CD14-positive monocyte (primary cell): ENCODE measurements around the gene MCM3AP. TPM values are rescaled to one million over a fixed set of nuclear protein-coding genes. Genes with fewer than 3 reads are reported as not detected.

Experiments
- DNase-seq, 3 donors: peaks; one replicate each; pipeline ENCODE4 v3.0.0-alpha.2; 2011 to 2022
- H2AFZ ChIP-seq: 2 replicates; pipeline ENCODE4 v1.6.0; 2012; ENCODE audit warnings: mild to moderate bottlenecking, low read depth, low read length, inconsistent platforms; ENCODE audit not compliant: insufficient read depth, poor library complexity, severe bottlenecking
- H3K27ac ChIP-seq, 2 donors: 1 replicate in 1 of 2; 2 replicates in 1 of 2; pipeline ENCODE4 v1.5.1; 2012 to 2013; ENCODE audit warnings: low read length in 2 of 2, control low read depth in 1 of 2, inconsistent platforms in 1 of 2, low read depth in 1 of 2, mild to moderate bottlenecking in 1 of 2
- H3K27me3 ChIP-seq, 2 donors: one replicate each; pipeline versions ENCODE4 v1.6.0 to v1.6.1; 2011 to 2013; ENCODE audit warnings: low read length in 2 of 2; ENCODE audit not compliant: control insufficient read depth in 2 of 2, insufficient read depth in 2 of 2
- H3K36me3 ChIP-seq, 2 donors: replicated peaks in 1 of 2; 1 replicate in 1 of 2; 2 replicates in 1 of 2; pipeline versions ENCODE4 v1.5.1 to v1.6.1; 2012 to 2013; ENCODE audit warnings: low read length in 2 of 2, control low read depth in 1 of 2, inconsistent platforms in 1 of 2, mild to moderate bottlenecking in 1 of 2; ENCODE audit not compliant: insufficient read depth in 2 of 2, control insufficient read depth in 1 of 2
- H3K4me1 ChIP-seq, 2 donors: 1 replicate in 1 of 2; 2 replicates in 1 of 2; pipeline versions ENCODE4 v1.5.1 to v1.6.1; 2012 to 2013; ENCODE audit warnings: low read length in 2 of 2, control low read depth in 1 of 2, inconsistent platforms in 1 of 2, mild to moderate bottlenecking in 1 of 2, moderate library complexity in 1 of 2; ENCODE audit not compliant: insufficient read depth in 2 of 2, control insufficient read depth in 1 of 2
- H3K4me2 ChIP-seq: replicated peaks from 2 replicates; pipeline ENCODE3; 2012; ENCODE audit warnings: low read length, moderate library complexity, mild to moderate bottlenecking; ENCODE audit not compliant: poor library complexity, severe bottlenecking; ENCODE audit errors: extremely low read depth
- H3K4me3 ChIP-seq, 3 experiments: fragments of 200-600 bp in 1 of 3; sonication (generic) in 1 of 3; replicated peaks in 1 of 3; 1 replicate in 2 of 3; 2 replicates in 1 of 3; pipeline ENCODE4 v1.5.1; 2011 to 2013; ENCODE audit warnings: low read length in 3 of 3, mild to moderate bottlenecking in 3 of 3, control low read depth in 2 of 3, low read depth in 2 of 3, inconsistent platforms in 1 of 3, moderate library complexity in 1 of 3
- H3K79me2 ChIP-seq: 2 replicates; pipeline ENCODE4 v1.6.0; 2012; ENCODE audit warnings: mild to moderate bottlenecking, control low read depth, inconsistent platforms, low read length, moderate library complexity; ENCODE audit not compliant: insufficient read depth
- H3K9ac ChIP-seq: 2 replicates; pipeline ENCODE4 v1.6.0; 2017; ENCODE audit warnings: low read length, mild to moderate bottlenecking; ENCODE audit not compliant: insufficient read depth, poor library complexity, severe bottlenecking
- H3K9me3 ChIP-seq, 2 donors: replicated peaks in 1 of 2; 1 replicate in 1 of 2; 2 replicates in 1 of 2; pipeline versions ENCODE4 v1.5.1 to v1.6.1; 2012 to 2013; ENCODE audit warnings: low read length in 2 of 2, control low read depth in 1 of 2; ENCODE audit not compliant: control insufficient read depth in 1 of 2, insufficient read depth in 1 of 2
- H4K20me1 ChIP-seq: 2 replicates; pipeline ENCODE4 v1.6.0; 2012; ENCODE audit warnings: mild to moderate bottlenecking, low read length, control low read depth, moderate library complexity; ENCODE audit not compliant: insufficient read depth
- H3K27ac Mint-ChIP-seq, 7 donors: one replicate each; pipeline ENCODE4 v1.8.0; 2020; ENCODE audit warnings: mild to moderate bottlenecking in 7 of 7, mixed read lengths in 7 of 7, moderate library complexity in 6 of 7, inconsistent platforms in 2 of 7
- H3K27me3 Mint-ChIP-seq, 3 donors: one replicate each; pipeline ENCODE4 v1.8.0; 2021 to 2022; ENCODE audit warnings: low read depth in 3 of 3, mild to moderate bottlenecking in 3 of 3, mixed read lengths in 3 of 3, moderate library complexity in 3 of 3, inconsistent platforms in 1 of 3
- H3K36me3 Mint-ChIP-seq, 2 donors: one replicate each; pipeline ENCODE4 v1.8.0; 2020; ENCODE audit warnings: mixed read lengths in 2 of 2, inconsistent platforms in 1 of 2, mild to moderate bottlenecking in 1 of 2
- H3K4me1 Mint-ChIP-seq: one replicate; pipeline ENCODE4 v1.8.0; 2020; ENCODE audit warnings: mild to moderate bottlenecking, mixed read lengths
- H3K4me3 Mint-ChIP-seq, 2 donors: one replicate each; pipeline ENCODE4 v1.8.0; 2020; ENCODE audit warnings: mild to moderate bottlenecking in 2 of 2, mixed read lengths in 2 of 2, moderate library complexity in 1 of 2
- H3K9me3 Mint-ChIP-seq, 7 donors: one replicate each; pipeline ENCODE4 v1.8.0; 2020 to 2022; ENCODE audit warnings: mixed read lengths in 7 of 7, mild to moderate bottlenecking in 6 of 7, moderate library complexity in 6 of 7, inconsistent platforms in 2 of 7
- WGBS: methylation state at CpG from one replicate; pipeline ENCODE4 v1.1.5; 2013; ENCODE audit warnings: missing lambda C conversion rate; ENCODE audit not compliant: insufficient coverage; 5-methylcytosine and 5-hydroxymethylcytosine counted together
- intact Hi-C, 2 donors: fragments of 100-400 bp; cut with micrococcal nuclease; formaldehyde crosslinking; loops; one replicate each; pipeline versions ENCODE4 v1.15.0 to v1.15.1; 2023
- polyA plus RNA-seq, 3 donors: library from polyadenylated mRNA; depleted of rRNA in 1 of 3; unstranded in 2 of 3; stranded (reverse) in 1 of 3; fragments of 300-500 nt in 2 of 3; fragments of >200 nt in 1 of 3; fragmentation: Illumina TruSeq in 2 of 3; gene quantifications; 1 replicate in 2 of 3; 2 replicates in 1 of 3; pipeline ENCODE4 v1.2.3, GENCODE V29; 2012 to 2021
- TF ChIP-seq, protein P1 (sequence below): fragments of 200-600 bp; IDR thresholded peaks from one replicate; pipeline ENCODE4 v1.8.0; 2022; ENCODE audit warnings: antibody characterized with exemption, mild to moderate bottlenecking

Gene MCM3AP
- polyA plus RNA-seq, 3 donors = 30.9 to 62.4 (median 32.7) TPM

DNA sequence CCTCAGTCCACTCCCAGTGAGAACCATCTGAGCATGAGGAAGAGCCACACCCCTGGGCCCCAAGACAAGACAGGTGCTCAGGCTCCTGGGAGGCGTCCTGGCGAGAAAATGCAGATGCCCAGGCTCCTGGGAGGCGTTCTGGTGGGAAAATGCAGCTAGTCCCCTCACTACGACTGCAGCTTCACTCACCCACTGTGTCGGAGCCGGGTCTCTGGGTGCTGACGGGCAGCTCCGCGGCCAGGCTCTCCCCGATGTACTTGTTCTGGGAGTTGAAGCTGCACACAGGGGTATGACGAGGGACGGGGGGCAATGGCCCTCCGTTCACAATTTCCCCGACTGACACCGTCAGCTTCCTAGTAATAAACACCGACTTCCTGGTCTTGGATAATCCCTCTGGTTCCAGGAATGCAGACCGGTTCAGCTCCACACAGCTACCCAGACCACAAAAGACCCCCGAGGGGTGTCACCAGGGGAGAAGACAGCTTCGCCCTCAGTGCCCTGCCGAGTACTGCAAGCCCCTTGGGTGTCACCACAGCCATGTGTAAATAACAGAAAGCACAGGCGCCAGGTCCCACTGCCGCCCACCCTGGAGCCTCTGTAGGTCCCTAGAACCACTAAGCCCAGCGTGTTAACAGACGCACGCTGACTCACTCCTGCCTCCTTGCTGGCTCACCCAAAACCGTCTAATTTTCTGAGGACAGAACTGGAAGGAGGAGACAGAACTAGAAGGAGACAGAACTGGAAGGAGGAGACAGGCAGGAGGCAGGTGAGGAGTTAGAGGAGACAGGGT, 19.5 kb downstream of the MCM3AP start:
- WGBS = 95% methylated on average over 21 of the region's 26 CpGs

DNA sequence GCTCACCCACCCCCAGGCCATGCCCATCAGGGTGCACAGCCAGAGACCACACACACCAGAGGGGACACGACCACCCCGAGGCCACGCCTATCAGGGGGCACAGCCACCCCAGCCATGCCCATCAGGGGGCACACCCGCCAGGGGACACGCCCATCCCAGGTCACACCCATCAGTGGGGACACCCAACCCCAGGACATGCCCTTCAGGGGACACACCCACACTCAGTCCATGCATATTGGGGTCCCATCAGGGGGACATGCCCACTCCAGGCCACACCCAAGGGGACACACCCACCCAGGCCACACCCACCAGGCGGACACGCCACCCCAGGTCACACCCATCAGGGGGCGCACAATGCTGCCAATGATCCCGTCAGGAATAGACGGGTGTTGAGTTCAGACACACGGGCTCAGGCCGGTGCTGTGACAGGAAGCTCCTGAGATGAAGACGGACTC, 20.7 kb downstream of the MCM3AP start:
- H3K27me3 ChIP-seq = no peaks in the 10 kb centered on the region
- no peak for DNase-seq
- 89% methylated on average over 7 of the region's 13 CpGs for WGBS
- H3K4me1 ChIP-seq = no peaks in the 10 kb centered on the region
- H3K27ac ChIP-seq = no peak overlapping the region
- TF ChIP-seq, protein P1, sequence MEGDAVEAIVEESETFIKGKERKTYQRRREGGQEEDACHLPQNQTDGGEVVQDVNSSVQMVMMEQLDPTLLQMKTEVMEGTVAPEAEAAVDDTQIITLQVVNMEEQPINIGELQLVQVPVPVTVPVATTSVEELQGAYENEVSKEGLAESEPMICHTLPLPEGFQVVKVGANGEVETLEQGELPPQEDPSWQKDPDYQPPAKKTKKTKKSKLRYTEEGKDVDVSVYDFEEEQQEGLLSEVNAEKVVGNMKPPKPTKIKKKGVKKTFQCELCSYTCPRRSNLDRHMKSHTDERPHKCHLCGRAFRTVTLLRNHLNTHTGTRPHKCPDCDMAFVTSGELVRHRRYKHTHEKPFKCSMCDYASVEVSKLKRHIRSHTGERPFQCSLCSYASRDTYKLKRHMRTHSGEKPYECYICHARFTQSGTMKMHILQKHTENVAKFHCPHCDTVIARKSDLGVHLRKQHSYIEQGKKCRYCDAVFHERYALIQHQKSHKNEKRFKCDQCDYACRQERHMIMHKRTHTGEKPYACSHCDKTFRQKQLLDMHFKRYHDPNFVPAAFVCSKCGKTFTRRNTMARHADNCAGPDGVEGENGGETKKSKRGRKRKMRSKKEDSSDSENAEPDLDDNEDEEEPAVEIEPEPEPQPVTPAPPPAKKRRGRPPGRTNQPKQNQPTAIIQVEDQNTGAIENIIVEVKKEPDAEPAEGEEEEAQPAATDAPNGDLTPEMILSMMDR = no peak
- intact Hi-C loops = no loop called here
- Mint-ChIP-seq H3K4me1 (no peaks in the 10 kb centered on the region), H3K27me3 (no peaks in the 10 kb centered on the region), H3K9me3 (peaks cover 0 to 4% (median 0%) of the 10 kb centered on the region in 7 donors), H3K36me3 (peaks cover 76 to 99% of the 10 kb centered on the region in 2 donors), H3K27ac (no peak overlapping the region), H3K4me3 (no peak overlapping the region)
- no peak overlapping the region for H3K4me2 ChIP-seq
- no peak overlapping the region for H2AFZ ChIP-seq
- peaks cover 19% of the 10 kb centered on the region for H4K20me1 ChIP-seq
- H3K9ac ChIP-seq = no peak overlapping the region
- H3K4me3 ChIP-seq = no peak overlapping the region
- H3K9me3 ChIP-seq = no peaks in the 10 kb centered on the region
- H3K79me2 ChIP-seq = no peaks in the 10 kb centered on the region
- H3K36me3 ChIP-seq = peaks cover 78 to 96% of the 10 kb centered on the region in 2 donors

More for the DNA sequence above, 19.5 kb downstream of the MCM3AP start:
- H3K27me3 Mint-ChIP-seq = no peaks in the 10 kb centered on the region
- DNase-seq = no peak
- Histone ChIP-seq H3K27ac (no peak overlapping the region), H3K27me3 (no peaks in the 10 kb centered on the region), H3K9me3 (no peaks in the 10 kb centered on the region), H3K79me2 (no peaks in the 10 kb centered on the region), H3K4me3 (no peak overlapping the region), H4K20me1 (peaks cover 19% of the 10 kb centered on the region), H3K4me1 (no peaks in the 10 kb centered on the region), H3K4me2 (no peak overlapping the region), H3K9ac (no peak overlapping the region), H2AFZ (no peak overlapping the region), H3K36me3 (peaks cover 79 to 96% of the 10 kb centered on the region in 2 donors)
- intact Hi-C loops = no loop called here
- peaks cover 78 to 99% of the 10 kb centered on the region in 2 donors for H3K36me3 Mint-ChIP-seq
- no peaks in the 10 kb centered on the region for H3K4me1 Mint-ChIP-seq
- no peak overlapping the region for H3K4me3 Mint-ChIP-seq
- peaks cover 0 to 4% (median 0%) of the 10 kb centered on the region in 7 donors for H3K9me3 Mint-ChIP-seq
- TF ChIP-seq, protein P1 = no peak
- H3K27ac Mint-ChIP-seq = peak overlapping the region in 1 of 7 donors; percentile 10
